NCI-H2029 (cell line): ENCODE data around the gene TRIO.
"Not testable (repeated sequence)": the region's sequence is repeated elsewhere in the genome, so short reads cannot be mapped to it uniquely, and the experiment has no call there.

ENCODE experiments used
- DNase-seq: peaks from one replicate; lab custom pipeline; 2025; lab: John Stamatoyannopoulos, UW

The TRIO gene

GRCh38 chr5:14359069-14360043, 216.2 kb downstream of the TRIO start:
- DNase-seq: no peak

GRCh38 chr5:14362491-14362890, 219.3 kb downstream of the TRIO start:
- DNase-seq: no peak

GRCh38 chr5:14364096-14364495, 221.0 kb downstream of the TRIO start:
- DNase-seq: no peak

GRCh38 chr5:14364576-14365472, 221.7 kb downstream of the TRIO start:
- DNase-seq: peak; percentile 17

GRCh38 chr5:14365831-14366430, 222.8 kb downstream of the TRIO start:
- no peak for DNase-seq

- no peak for DNase-seq
These were observed 223.6 kb downstream of the TRIO start for GRCh38 chr5:14366763-14367162.

- no peak for DNase-seq
These were observed 224.2 kb downstream of the TRIO start for GRCh38 chr5:14367364-14367763.

- no peak for DNase-seq
These were observed 226.6 kb downstream of the TRIO start for GRCh38 chr5:14369780-14370179.

- DNase-seq: no peak
These were observed 227.2 kb downstream of the TRIO start for GRCh38 chr5:14370386-14370785.

- DNase-seq: no peak
These were observed 230.5 kb downstream of the TRIO start for GRCh38 chr5:14373685-14374084.

GRCh38 chr5:14374100-14374499, 231.0 kb downstream of the TRIO start:
- no peak for DNase-seq

GRCh38 chr5:14376789-14377188, 233.6 kb downstream of the TRIO start:
- DNase-seq: no peak

- DNase-seq: no peak
These were observed 236.8 kb downstream of the TRIO start for GRCh38 chr5:14379739-14380497.

GRCh38 chr5:14380712-14381111, 237.6 kb downstream of the TRIO start:
- no peak for DNase-seq

GRCh38 chr5:14382640-14383039, 239.5 kb downstream of the TRIO start:
- no peak for DNase-seq

- peak; percentile 92 for DNase-seq
These were observed 240.8 kb downstream of the TRIO start for GRCh38 chr5:14383923-14384322.

- DNase-seq: no peak
These were observed 241.9 kb downstream of the TRIO start for GRCh38 chr5:14385019-14385418.

GRCh38 chr5:14386884-14387624, 243.9 kb downstream of the TRIO start:
- DNase-seq: no peak

GRCh38 chr5:14388741-14389140, 245.6 kb downstream of the TRIO start:
- no peak for DNase-seq

GRCh38 chr5:14392552-14392951, 249.4 kb downstream of the TRIO start:
- DNase-seq: not testable (repeated sequence)

- DNase-seq: no peak
These were observed 251.2 kb downstream of the TRIO start for GRCh38 chr5:14394365-14394764.
